Neural crest cell (in vitro differentiated cells): ENCODE data around the gene SLC26A1. TPM values are rescaled to one million over a fixed set of nuclear protein-coding genes. Genes with fewer than 3 reads are reported as not detected.

Source experiments
- DNase-seq: peaks from one replicate; pipeline ENCODE4 v3.0.0; 2021; ENCODE audit warnings: low read depth, mixed read lengths, low spot score
- H3K27ac Mint-ChIP-seq: one replicate; pipeline ENCODE4 v1.8.0; 2021; ENCODE audit warnings: mild to moderate bottlenecking, mixed read lengths; ENCODE audit not compliant: unreplicated experiment
- H3K27me3 Mint-ChIP-seq: 2 replicates; pipeline ENCODE4 v1.8.0; 2021; ENCODE audit warnings: low read depth, mild to moderate bottlenecking, mixed read lengths
- H3K36me3 Mint-ChIP-seq: 2 replicates; pipeline ENCODE4 v1.8.0; 2021; ENCODE audit warnings: low read depth, mild to moderate bottlenecking, mixed read lengths
- H3K4me1 Mint-ChIP-seq: 2 replicates; pipeline ENCODE4 v1.8.0; 2021; ENCODE audit warnings: mixed read lengths
- H3K4me3 Mint-ChIP-seq: one replicate; pipeline ENCODE4 v1.8.0; 2021; ENCODE audit warnings: mild to moderate bottlenecking, mixed read lengths
- H3K9me3 Mint-ChIP-seq: 2 replicates; pipeline ENCODE4 v1.8.0; 2021; ENCODE audit warnings: mixed read lengths
- CTCF ChIP-seq: fragments of 200-600 bp; sonication (generic); conservative IDR thresholded peaks from 2 replicates; pipeline ENCODE4 v1.5.0; 2021; ENCODE audit warnings: antibody characterized with exemption, mild to moderate bottlenecking
- total RNA-seq: library from RNA; stranded (reverse); gene quantifications from 2 replicates; pipeline ENCODE4 v1.2.1, GENCODE V29; 2021

The SLC26A1 gene
- total RNA-seq, 1 donor from 2014 or later = 0.84 TPM

GRCh38 chr4:1035510-1035909, 42.3 kb upstream of the SLC26A1 start:
- Mint-ChIP-seq H3K4me1 (peaks cover 8% of the 10 kb centered on the region), H3K27me3 (no peaks in the 10 kb centered on the region), H3K4me3 (no peak overlapping the region), H3K36me3 (no peaks in the 10 kb centered on the region), H3K9me3 (no peaks in the 10 kb centered on the region), H3K27ac (no peak overlapping the region)
- peak; percentile 57 for DNase-seq
- TF ChIP-seq CTCF = no peak

- no peaks in the 10 kb centered on the region for H3K27me3 Mint-ChIP-seq
Observed at GRCh38 chr4:1033840-1034551, 40.8 kb upstream of the SLC26A1 start.

GRCh38 chr4:1032861-1033260, 39.7 kb upstream of the SLC26A1 start:
- H3K4me3 Mint-ChIP-seq = no peak overlapping the region
- H3K27me3 Mint-ChIP-seq = no peaks in the 10 kb centered on the region
- H3K9me3 Mint-ChIP-seq = no peaks in the 10 kb centered on the region
- peaks cover 5% of the 10 kb centered on the region for H3K4me1 Mint-ChIP-seq
- no peak overlapping the region for H3K27ac Mint-ChIP-seq
- no peaks in the 10 kb centered on the region for H3K36me3 Mint-ChIP-seq
- no peak for TF ChIP-seq CTCF
- no peak for DNase-seq

More at GRCh38 chr4:1033840-1034551, 40.8 kb upstream of the SLC26A1 start:
- H3K9me3 Mint-ChIP-seq = no peaks in the 10 kb centered on the region
- TF ChIP-seq CTCF = no peak
- H3K36me3 Mint-ChIP-seq = no peaks in the 10 kb centered on the region
- H3K4me3 Mint-ChIP-seq = peak overlapping the region; percentile 41
- H3K27ac Mint-ChIP-seq = no peak overlapping the region
- no peak for DNase-seq
- H3K4me1 Mint-ChIP-seq = peaks cover 5% of the 10 kb centered on the region

GRCh38 chr4:1031956-1032795, 39.0 kb upstream of the SLC26A1 start:
- TF ChIP-seq CTCF = no peak
- H3K9me3 Mint-ChIP-seq = no peaks in the 10 kb centered on the region
- no peaks in the 10 kb centered on the region for H3K36me3 Mint-ChIP-seq
- no peaks in the 10 kb centered on the region for H3K27me3 Mint-ChIP-seq
- H3K4me1 Mint-ChIP-seq = peaks cover 8% of the 10 kb centered on the region
- H3K27ac Mint-ChIP-seq = no peak overlapping the region
- no peak for DNase-seq
- no peak overlapping the region for H3K4me3 Mint-ChIP-seq

- Mint-ChIP-seq H3K36me3 (no peaks in the 10 kb centered on the region), H3K27ac (no peak overlapping the region), H3K4me1 (peaks cover 12% of the 10 kb centered on the region), H3K4me3 (no peak overlapping the region), H3K27me3 (no peaks in the 10 kb centered on the region), H3K9me3 (no peaks in the 10 kb centered on the region)
- no peak for TF ChIP-seq CTCF
- no peak for DNase-seq
Observed at GRCh38 chr4:1031346-1031745, 38.1 kb upstream of the SLC26A1 start.
